SU-DHL-6 (cell line): ENCODE data around the gene TMSB4X.

ENCODE experiments used
- EZH2phosphoT487 ChIP-seq: fragments of 200-600 bp; sonication (generic), shearing (Covaris generic); conservative IDR thresholded peaks from 2 replicates; pipeline ENCODE4 v1.6.1; 2018; ENCODE audit warnings: mild to moderate bottlenecking, antibody characterized with exemption, low read length, moderate library complexity, mixed read lengths
- TF ChIP-seq, protein P1 (sequence below): fragments of 200-600 bp; sonication (generic); IDR thresholded peaks from one replicate; pipeline ENCODE4 v1.5.1; 2017; ENCODE audit warnings: antibody characterized with exemption, mild to moderate bottlenecking, low read length, moderate library complexity; ENCODE audit not compliant: insufficient read depth, poor library complexity, severe bottlenecking

DNA sequence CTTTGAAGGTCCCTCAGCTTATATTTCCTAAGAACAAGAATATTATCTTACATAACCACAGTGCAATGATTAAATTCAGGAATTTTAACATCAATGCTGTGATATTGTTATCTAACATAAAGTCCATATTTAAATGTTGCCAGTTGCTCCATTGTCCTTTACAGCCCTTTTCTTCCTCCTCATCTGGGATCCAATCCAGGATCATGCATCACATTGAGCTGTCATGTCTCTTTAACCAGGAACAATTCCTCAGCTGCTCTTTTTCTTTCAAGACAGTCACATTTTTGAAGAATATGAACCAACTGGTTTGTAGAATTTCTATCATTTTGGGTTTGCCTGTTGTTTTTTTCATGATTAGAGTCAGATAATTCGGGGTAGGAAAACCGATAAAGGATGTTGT, 12.0 kb downstream of the TMSB4X start:
- TF ChIP-seq, protein P1, sequence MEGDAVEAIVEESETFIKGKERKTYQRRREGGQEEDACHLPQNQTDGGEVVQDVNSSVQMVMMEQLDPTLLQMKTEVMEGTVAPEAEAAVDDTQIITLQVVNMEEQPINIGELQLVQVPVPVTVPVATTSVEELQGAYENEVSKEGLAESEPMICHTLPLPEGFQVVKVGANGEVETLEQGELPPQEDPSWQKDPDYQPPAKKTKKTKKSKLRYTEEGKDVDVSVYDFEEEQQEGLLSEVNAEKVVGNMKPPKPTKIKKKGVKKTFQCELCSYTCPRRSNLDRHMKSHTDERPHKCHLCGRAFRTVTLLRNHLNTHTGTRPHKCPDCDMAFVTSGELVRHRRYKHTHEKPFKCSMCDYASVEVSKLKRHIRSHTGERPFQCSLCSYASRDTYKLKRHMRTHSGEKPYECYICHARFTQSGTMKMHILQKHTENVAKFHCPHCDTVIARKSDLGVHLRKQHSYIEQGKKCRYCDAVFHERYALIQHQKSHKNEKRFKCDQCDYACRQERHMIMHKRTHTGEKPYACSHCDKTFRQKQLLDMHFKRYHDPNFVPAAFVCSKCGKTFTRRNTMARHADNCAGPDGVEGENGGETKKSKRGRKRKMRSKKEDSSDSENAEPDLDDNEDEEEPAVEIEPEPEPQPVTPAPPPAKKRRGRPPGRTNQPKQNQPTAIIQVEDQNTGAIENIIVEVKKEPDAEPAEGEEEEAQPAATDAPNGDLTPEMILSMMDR = no peak
- TF ChIP-seq EZH2phosphoT487 = no peak
